ENCODE measurements around the gene ARMS2.

GRCh38 chr10:122475100-122475499, 20.6 kb downstream of the ARMS2 start:
- TF ChIP-seq CTCF (IDR thresholded peaks at IDR 0.05) (no peak), POLR2A (IDR thresholded peaks at IDR 0.05) (no peak)

Measured in ovary (tissue), 3 donors.